Measurements from ENCODE around the gene CEP192. TPM values are rescaled to one million over a fixed set of nuclear protein-coding genes. Genes with fewer than 3 reads are reported as not detected.
A peak's percentile ranks its signal among the peaks of the same experiment; 100 is the strongest.

Gene CEP192
- total and polyA plus RNA-seq, 2 of the 13 experiments (the other 11 are each of a cell fraction or from before 2014, with no cell fraction given) = 15.3 to 24.7 TPM

DNA sequence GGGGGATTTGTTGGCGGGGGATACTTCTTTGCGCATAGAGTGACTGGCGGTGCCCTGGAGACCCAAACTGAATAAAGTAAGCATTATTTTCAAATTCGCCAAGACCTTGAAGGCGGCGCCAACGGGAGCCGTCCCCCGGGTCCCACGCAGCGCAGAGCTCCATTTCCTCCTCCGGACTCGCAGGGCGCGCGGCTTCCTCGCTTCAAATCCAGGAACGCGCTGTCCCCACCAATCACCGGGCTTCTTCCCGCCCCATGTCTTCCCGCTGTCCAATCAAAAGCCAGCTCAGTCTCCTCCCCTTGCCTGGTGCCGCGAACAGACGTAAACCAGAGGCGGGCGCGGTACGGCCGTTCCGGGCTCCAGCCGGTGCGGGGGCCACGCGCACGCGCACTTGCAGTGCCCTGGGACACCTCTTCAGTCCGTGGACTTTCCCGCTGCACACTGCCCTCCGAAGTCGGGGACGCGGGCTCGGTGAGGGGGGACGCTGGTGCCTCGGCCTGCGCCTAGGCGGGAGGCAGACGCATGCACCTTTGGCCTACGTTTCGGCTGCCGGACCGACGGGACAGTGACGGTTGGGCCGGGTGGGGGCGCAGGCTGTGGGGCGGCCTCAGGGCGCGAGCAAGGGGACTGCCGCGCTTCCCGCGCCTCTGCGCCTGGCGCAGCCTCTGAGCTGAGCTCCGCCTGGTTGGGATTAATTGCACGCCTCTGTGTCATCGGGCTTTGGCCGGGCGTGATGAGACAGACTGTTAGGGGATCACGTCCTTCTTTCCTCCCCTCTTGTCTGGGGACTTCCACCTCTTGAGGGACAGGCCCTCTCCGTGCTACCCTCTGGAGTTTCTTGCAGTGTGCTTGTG lies at the start of gene CEP192 (continued):
- TF ChIP-seq, protein P1, sequence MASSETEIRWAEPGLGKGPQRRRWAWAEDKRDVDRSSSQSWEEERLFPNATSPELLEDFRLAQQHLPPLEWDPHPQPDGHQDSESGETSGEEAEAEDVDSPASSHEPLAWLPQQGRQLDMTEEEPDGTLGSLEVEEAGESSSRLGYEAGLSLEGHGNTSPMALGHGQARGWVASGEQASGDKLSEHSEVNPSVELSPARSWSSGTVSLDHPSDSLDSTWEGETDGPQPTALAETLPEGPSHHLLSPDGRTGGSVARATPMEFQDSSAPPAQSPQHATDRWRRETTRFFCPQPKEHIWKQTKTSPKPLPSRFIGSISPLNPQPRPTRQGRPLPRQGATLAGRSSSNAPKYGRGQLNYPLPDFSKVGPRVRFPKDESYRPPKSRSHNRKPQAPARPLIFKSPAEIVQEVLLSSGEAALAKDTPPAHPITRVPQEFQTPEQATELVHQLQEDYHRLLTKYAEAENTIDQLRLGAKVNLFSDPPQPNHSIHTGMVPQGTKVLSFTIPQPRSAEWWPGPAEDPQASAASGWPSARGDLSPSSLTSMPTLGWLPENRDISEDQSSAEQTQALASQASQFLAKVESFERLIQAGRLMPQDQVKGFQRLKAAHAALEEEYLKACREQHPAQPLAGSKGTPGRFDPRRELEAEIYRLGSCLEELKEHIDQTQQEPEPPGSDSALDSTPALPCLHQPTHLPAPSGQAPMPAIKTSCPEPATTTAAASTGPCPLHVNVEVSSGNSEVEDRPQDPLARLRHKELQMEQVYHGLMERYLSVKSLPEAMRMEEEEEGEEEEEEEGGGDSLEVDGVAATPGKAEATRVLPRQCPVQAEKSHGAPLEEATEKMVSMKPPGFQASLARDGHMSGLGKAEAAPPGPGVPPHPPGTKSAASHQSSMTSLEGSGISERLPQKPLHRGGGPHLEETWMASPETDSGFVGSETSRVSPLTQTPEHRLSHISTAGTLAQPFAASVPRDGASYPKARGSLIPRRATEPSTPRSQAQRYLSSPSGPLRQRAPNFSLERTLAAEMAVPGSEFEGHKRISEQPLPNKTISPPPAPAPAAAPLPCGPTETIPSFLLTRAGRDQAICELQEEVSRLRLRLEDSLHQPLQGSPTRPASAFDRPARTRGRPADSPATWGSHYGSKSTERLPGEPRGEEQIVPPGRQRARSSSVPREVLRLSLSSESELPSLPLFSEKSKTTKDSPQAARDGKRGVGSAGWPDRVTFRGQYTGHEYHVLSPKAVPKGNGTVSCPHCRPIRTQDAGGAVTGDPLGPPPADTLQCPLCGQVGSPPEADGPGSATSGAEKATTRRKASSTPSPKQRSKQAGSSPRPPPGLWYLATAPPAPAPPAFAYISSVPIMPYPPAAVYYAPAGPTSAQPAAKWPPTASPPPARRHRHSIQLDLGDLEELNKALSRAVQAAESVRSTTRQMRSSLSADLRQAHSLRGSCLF (CRISPR knock-in tag; IDR thresholded peaks at IDR 0.05; ENCODE audit: borderline replicate concordance) = 0 out of 2 replicates have a peak, but pooled peaks have one; percentile 65
- TF ChIP-seq ZNF614 (CRISPR knock-in tag; IDR thresholded peaks at IDR 0.05; ENCODE audit: borderline replicate concordance) (peak; percentile 38; the same call in 1 of the 2 replicates), ZNF605 (CRISPR knock-in tag; IDR thresholded peaks at IDR 0.05) (peak; percentile 93), ATRX (CRISPR knock-in tag; IDR thresholded peaks at IDR 0.05; ENCODE audit: borderline replicate concordance) (no peak), NR2F2 (IDR thresholded peaks at IDR 0.05; ENCODE audit: borderline replicate concordance, low read depth) (no peak), FOXP1 (IDR thresholded peaks at IDR 0.05) (no peak), FOXP1 (CRISPR knock-in tag; IDR thresholded peaks at IDR 0.05) (no peak), SMARCE1 (IDR thresholded peaks at IDR 0.05; ENCODE audit: borderline replicate concordance) (no peak), TBX2 (CRISPR knock-in tag; IDR thresholded peaks at IDR 0.05; ENCODE audit: borderline replicate concordance) (peak; percentile 88), TCF7L2 (IDR thresholded peaks at IDR 0.05; ENCODE audit: low read depth, low read length) (no peak)
- TF ChIP-seq, protein P2, sequence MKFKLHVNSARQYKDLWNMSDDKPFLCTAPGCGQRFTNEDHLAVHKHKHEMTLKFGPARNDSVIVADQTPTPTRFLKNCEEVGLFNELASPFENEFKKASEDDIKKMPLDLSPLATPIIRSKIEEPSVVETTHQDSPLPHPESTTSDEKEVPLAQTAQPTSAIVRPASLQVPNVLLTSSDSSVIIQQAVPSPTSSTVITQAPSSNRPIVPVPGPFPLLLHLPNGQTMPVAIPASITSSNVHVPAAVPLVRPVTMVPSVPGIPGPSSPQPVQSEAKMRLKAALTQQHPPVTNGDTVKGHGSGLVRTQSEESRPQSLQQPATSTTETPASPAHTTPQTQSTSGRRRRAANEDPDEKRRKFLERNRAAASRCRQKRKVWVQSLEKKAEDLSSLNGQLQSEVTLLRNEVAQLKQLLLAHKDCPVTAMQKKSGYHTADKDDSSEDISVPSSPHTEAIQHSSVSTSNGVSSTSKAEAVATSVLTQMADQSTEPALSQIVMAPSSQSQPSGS (CRISPR knock-in tag; IDR thresholded peaks at IDR 0.05) = peak; percentile 48; the same call in 1 of the 2 replicates
- TF ChIP-seq, protein P3, sequence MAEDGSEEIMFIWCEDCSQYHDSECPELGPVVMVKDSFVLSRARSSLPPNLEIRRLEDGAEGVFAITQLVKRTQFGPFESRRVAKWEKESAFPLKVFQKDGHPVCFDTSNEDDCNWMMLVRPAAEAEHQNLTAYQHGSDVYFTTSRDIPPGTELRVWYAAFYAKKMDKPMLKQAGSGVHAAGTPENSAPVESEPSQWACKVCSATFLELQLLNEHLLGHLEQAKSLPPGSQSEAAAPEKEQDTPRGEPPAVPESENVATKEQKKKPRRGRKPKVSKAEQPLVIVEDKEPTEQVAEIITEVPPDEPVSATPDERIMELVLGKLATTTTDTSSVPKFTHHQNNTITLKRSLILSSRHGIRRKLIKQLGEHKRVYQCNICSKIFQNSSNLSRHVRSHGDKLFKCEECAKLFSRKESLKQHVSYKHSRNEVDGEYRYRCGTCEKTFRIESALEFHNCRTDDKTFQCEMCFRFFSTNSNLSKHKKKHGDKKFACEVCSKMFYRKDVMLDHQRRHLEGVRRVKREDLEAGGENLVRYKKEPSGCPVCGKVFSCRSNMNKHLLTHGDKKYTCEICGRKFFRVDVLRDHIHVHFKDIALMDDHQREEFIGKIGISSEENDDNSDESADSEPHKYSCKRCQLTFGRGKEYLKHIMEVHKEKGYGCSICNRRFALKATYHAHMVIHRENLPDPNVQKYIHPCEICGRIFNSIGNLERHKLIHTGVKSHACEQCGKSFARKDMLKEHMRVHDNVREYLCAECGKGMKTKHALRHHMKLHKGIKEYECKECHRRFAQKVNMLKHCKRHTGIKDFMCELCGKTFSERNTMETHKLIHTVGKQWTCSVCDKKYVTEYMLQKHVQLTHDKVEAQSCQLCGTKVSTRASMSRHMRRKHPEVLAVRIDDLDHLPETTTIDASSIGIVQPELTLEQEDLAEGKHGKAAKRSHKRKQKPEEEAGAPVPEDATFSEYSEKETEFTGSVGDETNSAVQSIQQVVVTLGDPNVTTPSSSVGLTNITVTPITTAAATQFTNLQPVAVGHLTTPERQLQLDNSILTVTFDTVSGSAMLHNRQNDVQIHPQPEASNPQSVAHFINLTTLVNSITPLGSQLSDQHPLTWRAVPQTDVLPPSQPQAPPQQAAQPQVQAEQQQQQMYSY (CRISPR knock-in tag; IDR thresholded peaks at IDR 0.05) = peak; percentile 47; the same call in 1 of the 2 replicates
- TF ChIP-seq, protein P4, sequence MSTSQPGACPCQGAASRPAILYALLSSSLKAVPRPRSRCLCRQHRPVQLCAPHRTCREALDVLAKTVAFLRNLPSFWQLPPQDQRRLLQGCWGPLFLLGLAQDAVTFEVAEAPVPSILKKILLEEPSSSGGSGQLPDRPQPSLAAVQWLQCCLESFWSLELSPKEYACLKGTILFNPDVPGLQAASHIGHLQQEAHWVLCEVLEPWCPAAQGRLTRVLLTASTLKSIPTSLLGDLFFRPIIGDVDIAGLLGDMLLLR (CRISPR knock-in tag; IDR thresholded peaks at IDR 0.05) = no peak; the same call in none of the 2 replicates

Data from HepG2 (cell line).